Measurements from ENCODE around the gene IL2RG.

DNA sequence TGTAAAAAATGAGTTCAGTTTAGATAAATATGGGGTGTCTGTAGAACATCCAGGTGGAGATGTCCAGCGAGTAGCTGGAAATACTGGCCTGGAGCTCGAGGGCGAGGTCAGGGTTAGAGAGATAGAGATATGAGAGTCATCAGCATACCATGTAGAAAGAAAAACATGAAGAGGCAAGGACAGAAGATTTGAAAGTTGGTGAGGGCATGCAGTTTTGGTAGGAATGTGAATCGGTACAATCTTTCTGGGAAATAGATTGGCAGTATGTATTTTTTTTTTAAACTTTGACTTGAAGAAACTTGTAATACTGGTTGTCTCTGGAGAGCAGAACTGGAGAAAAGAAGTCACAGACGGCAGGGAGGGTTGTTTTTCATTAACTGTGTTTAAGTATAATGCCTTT is 40.8 kb downstream of the IL2RG start:
- TF ChIP-seq POLR2AphosphoS5 (IDR thresholded peaks at IDR 0.05; ENCODE audit: low read depth, low read length) (no peak), SIN3A (IDR thresholded peaks at IDR 0.05; ENCODE audit: borderline replicate concordance, insufficient read depth, low read length) (no peak), TAF1 (IDR thresholded peaks at IDR 0.05; ENCODE audit: borderline replicate concordance, insufficient read depth, low read length) (no peak), FOXP2 (optimal IDR thresholded peaks at IDR 0.05; ENCODE audit: borderline replicate concordance, extremely low read depth, extremely low read length, insufficient read depth) (no peak)
- TF ChIP-seq, protein P1, sequence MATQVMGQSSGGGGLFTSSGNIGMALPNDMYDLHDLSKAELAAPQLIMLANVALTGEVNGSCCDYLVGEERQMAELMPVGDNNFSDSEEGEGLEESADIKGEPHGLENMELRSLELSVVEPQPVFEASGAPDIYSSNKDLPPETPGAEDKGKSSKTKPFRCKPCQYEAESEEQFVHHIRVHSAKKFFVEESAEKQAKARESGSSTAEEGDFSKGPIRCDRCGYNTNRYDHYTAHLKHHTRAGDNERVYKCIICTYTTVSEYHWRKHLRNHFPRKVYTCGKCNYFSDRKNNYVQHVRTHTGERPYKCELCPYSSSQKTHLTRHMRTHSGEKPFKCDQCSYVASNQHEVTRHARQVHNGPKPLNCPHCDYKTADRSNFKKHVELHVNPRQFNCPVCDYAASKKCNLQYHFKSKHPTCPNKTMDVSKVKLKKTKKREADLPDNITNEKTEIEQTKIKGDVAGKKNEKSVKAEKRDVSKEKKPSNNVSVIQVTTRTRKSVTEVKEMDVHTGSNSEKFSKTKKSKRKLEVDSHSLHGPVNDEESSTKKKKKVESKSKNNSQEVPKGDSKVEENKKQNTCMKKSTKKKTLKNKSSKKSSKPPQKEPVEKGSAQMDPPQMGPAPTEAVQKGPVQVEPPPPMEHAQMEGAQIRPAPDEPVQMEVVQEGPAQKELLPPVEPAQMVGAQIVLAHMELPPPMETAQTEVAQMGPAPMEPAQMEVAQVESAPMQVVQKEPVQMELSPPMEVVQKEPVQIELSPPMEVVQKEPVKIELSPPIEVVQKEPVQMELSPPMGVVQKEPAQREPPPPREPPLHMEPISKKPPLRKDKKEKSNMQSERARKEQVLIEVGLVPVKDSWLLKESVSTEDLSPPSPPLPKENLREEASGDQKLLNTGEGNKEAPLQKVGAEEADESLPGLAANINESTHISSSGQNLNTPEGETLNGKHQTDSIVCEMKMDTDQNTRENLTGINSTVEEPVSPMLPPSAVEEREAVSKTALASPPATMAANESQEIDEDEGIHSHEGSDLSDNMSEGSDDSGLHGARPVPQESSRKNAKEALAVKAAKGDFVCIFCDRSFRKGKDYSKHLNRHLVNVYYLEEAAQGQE (IDR thresholded peaks at IDR 0.05; ENCODE audit: insufficient read depth in 1 of 2, low read depth in 2 of 2, low read length in 2 of 2): no peak
